Gastrocnemius medialis (tissue), 4 donors: Measurements from ENCODE around the gene MEF2A.
A peak's percentile ranks its signal among the peaks of the same experiment; 100 is the strongest.

ENCODE experiments used
- CTCF ChIP-seq, 5 experiments: fragments of 450-650 bp in 3 of 5; fragments of 200-600 bp in 2 of 5; sonication (generic) in 2 of 5; IDR thresholded peaks in 4 of 5; conservative IDR thresholded peaks in 1 of 5; 1 replicate in 4 of 5; 2 replicates in 1 of 5; pipeline ENCODE4 v1.5.1; 2016 to 2019; ENCODE audit warnings: antibody characterized with exemption in 5 of 5, mild to moderate bottlenecking in 3 of 5, moderate library complexity in 3 of 5
- POLR2A ChIP-seq, 2 donors: fragments of 450-650 bp; IDR thresholded peaks; one replicate each; pipeline ENCODE4 v1.6.1; 2017; ENCODE audit warnings: antibody characterized with exemption in 2 of 2, mild to moderate bottlenecking in 2 of 2, moderate library complexity in 2 of 2

GRCh38 chr15:99729920-99730319, 164.1 kb downstream of the MEF2A start:
- TF ChIP-seq CTCF (IDR thresholded peaks at IDR 0.05 in 4 of 5, conservative IDR thresholded peaks at IDR 0.05 in 1 of 5) (peak in 4 of 5 experiments; percentile 19 to 53 (median 41)), POLR2A (IDR thresholded peaks at IDR 0.05) (no peak)
